ENCODE results near the gene ANXA10.

DNA sequence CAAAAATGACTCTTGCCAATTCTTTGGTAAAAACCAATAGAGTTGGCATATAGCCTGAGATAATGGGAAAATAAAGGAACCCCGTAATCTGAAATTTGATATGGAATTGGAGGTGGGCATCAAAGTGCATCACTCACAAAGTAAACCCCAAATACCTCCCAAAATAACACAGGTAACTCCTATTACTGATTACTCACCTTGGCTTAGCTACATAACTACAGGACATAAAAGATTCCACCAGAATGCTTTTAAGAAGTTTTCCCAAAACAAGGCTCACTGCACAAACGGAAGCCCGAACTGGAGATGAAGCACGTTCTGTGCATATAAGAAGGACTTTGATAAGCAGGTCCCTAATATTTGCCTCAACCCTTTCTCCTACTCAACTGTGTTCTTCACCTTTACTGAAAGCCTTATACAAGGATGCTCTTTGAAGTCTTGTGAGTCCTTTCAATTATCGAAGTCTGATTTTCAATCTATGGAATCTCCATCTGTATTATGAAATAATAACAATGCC, 14.6 kb upstream of the ANXA10 start:
- TF ChIP-seq, protein P1, sequence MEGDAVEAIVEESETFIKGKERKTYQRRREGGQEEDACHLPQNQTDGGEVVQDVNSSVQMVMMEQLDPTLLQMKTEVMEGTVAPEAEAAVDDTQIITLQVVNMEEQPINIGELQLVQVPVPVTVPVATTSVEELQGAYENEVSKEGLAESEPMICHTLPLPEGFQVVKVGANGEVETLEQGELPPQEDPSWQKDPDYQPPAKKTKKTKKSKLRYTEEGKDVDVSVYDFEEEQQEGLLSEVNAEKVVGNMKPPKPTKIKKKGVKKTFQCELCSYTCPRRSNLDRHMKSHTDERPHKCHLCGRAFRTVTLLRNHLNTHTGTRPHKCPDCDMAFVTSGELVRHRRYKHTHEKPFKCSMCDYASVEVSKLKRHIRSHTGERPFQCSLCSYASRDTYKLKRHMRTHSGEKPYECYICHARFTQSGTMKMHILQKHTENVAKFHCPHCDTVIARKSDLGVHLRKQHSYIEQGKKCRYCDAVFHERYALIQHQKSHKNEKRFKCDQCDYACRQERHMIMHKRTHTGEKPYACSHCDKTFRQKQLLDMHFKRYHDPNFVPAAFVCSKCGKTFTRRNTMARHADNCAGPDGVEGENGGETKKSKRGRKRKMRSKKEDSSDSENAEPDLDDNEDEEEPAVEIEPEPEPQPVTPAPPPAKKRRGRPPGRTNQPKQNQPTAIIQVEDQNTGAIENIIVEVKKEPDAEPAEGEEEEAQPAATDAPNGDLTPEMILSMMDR (IDR thresholded peaks at IDR 0.05): no peak
- TF ChIP-seq POLR2A (IDR thresholded peaks at IDR 0.05): no peak
- no peak for TF ChIP-seq POLR2AphosphoS5 (IDR thresholded peaks at IDR 0.05)
